AG20443 (cell line): ENCODE data around the gene CBX5.
"Not testable (repeated sequence)": the region's sequence is repeated elsewhere in the genome, so short reads cannot be mapped to it uniquely, and the experiment has no call there.

ENCODE experiments used
- DNase-seq: peaks from one replicate; pipeline ENCODE4 v3.0.0; 2012; ENCODE audit warnings: low spot score, mixed read lengths

Gene CBX5

DNA sequence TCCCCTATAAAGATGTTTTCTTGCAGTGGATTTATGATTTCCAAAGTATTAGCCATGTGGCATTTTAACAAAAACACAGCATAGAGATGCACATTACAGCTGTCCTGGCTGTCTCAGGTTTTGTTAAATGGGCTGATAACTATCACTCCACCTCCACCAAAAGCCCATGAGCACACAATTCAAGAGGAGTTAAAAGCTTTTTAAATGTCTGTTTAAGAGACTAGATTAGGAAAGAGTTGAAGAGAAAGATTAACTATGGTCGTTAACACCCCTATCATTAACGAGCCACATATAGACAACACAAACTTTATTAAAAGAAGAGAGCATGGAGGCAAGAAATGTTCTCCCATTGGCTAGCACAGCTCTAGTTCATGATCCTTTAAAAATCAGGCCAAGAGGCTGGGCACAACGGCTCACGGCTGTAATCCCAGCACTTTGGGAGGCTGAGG is 14.5 kb downstream of the CBX5 start:
- DNase-seq: no peak

DNA sequence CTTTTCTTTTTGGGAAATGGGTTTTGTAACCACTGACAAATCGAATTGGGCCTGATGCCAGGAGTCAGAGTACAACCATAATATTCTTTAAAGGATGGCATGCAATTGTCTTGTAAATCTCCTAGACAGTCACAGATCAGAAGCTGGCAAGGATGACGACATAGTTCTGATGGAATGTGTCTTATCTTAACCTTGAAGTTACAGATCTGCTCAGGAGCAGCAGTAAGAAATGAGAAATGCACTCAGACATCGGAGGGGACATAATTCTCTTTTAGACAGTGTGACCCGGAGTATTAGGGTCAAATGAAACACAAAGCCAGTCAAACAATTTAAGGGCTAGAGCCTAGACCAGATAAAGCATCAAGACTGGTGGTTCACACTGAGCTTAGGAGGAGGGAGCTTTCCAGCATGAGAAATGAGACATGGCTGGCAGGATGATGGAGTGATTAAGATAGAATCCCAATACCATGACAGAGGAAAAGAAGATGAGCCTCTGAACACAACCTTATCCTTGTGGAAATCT is 17.5 kb downstream of the CBX5 start:
- peak; percentile 16 for DNase-seq

DNA sequence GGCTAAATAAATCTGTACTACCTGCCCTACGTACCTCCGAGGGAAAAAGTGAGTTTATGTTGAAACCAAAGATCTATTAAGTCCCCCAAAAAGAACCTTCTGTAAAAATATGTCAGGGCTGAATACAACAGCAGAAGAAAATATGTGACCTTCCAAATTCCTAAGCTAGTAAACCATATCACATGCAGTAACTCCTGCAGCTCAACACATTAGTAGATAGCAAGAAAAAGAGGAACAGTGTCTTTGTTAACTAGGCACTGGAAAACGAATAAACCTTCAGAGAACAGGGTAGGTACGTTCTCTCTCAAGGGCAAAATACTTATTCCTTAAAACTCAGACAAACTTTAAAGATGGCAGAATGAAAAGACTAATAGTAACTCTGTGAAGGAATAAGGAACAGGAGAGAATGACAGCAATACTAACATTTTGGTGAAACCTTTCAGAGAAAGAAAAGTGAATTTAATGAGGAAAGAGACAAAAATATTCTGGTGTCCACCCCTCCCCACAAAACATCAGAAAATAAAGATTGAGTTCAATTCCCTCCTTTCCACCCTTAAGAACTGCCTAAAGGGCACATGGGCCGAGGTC is 18.0 kb downstream of the CBX5 start:
- no peak for DNase-seq

DNA sequence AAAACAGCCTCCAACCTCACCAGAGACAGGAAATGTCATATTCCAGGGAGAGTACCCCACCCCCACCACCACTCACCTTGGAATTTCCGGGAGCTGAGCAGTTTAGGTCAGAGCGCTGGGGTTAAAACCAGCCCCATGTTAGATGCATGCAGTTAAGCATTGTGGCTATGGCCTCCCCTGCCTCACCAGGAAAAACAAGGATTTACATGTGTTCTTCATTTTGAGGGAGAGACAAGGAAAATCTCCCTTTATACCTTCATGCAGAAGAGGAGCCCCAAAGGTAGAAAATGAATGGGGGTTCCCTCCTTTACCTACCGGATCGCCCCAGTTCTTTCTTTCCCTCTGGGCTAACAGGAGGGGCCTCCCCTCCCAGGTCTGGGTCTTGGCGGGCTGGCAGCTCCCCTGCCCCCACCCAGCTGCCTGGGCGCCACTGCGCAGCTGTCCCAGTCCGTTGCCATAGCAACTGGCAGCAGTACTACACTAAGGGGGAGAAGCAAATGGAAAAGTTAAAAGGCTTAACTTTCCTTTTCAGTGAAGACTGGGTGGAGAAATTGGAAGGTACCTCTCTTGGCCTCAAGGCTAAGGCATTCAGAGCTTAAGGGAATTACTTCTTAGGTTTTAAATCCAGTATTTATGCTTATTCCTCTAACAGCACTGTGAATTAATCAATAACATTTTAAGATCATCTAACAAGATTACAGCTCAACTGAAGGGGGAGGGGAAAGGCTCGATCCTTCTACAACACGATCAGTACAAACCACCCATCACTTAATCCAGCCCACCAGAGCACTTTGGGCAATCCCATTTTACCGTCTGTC is 20.5 kb downstream of the CBX5 start:
- DNase-seq: peak; percentile 94

DNA sequence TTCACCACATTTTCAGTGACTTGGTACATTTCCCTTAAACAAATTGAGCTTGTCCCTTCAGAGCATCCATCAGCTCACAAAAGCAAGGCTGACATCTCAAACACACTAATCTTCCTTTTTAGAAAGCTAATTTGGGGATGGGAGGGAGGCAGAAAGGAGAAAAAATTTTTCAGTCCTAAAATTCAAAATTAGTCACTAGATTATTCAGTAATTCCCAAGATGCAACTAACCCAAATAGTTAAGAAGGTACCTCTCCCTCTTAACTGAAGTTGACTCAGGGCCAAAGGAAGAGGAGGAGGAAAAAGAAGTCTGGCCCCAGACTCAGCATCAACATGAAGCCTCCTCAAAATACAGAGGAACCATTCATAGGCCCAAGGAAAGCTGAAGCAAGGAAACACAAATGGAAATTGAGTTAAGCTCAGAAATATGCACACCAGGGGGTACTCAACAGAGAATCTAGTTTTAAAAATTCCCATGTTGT is 21.7 kb downstream of the CBX5 start:
- peak; percentile 25 for DNase-seq

DNA sequence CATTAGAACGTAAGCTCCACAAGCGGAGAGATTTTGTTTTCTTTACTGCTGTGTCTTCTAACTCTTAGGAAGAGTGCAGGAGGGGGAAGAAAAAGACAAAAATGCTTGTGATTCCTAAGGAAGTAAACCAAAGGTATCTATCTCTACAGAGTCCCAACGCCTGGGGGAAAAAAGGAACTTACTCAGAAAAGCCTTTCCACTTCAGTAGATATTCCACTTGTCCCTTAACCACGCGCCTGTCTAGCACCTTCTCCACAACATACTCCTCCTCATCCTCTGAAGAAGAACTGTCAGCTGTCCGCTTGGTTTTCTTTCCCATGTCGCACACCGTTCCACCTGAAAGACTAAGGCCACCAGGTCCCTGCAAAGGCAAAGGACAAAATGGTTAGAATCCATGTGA is 22.6 kb downstream of the CBX5 start:
- no peak for DNase-seq

DNA sequence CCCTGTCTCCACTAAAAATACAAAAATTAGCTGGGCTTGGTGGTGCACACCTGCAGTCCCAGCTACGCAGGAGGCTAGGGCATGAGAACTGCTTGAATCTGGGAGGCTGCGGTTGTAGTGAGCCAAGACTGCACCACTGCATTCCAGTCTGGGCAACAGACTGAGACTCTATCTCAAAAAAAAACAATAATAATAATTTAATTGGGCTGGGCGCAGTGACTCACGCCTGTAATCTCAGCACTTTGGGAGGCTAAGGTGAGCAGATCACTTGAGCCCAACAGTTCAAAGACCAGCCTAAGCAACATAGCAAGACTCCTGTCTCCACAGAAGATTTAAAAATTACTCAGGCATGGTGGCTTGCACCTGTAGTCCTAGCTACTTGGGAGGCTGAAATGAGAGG is 26.7 kb downstream of the CBX5 start:
- no peak for DNase-seq

DNA sequence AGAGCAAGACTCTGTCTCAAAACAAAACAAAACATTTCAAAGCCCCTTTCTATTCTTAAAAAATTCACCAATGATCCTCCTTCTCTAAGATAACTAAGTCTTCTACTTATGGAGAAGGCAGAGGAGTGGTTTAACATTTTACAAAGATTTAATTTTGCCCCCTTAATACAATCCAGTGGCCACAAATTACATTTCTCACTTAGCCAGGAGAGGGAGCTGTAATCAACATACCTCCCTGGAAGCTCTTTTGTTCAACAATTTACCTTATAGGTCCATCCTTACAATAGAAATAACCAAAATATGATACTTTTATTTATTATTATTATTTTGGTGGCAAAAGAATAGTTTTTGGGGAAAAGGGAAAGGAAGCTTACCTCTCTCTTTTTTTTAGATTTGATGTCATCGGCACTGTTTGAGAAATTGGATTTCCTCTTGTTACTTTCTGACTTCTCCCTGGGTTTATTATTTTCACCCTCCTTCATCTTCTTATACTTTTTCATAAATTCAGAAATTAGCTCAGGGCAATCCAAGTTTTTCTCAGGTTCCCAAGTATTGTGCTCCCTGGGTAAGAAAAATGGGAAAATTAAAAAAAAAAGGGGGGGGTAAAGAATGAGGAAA is 28.1 kb downstream of the CBX5 start:
- peak; percentile 66 for DNase-seq

DNA sequence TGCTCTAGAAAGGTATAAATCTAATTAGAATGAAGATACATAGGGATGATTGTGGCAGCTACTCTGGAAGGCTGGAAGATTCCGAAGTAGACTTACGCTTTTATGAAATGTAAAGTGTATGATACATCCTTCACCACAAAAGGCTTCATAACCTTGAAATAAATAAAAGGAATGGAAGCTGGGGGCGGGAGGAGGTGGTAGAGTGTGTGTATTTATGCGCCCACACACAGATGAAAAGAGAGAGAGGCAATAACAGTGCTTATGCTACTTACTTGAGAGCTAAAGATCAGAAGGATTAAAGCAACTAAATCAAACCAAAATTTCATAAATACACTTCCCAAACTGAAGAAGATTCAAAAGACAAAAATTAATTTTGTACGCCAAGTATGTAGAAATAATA is 30.4 kb downstream of the CBX5 start:
- no peak for DNase-seq

DNA sequence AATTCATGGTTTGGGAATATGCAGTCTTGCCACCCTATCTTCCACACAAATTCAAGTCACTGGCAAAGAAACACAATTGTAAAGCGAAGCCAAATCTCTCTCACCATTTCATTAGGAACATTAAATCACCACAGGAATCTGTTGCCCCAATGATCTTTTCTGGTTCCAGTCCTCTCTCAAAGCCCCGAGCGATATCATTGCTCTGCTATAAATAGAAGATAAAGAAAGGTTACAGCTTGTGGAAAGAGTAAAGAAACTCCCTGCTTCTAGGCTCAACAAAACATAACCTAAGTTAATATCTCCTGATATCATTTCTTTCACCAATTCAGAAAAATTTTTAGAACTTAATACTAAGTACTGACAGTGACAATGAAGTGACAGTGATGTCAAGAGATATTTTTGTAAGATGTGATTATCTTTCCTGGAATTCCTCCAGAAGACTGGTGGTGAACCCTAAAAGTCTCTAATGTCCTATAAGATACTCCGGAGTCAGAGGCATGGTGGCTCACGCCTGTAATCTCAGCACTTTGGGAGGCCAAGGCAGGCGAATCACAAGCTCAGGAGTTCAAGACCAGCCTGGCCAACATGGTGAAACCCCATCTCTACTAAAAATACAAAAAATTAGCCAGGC is 33.8 kb downstream of the CBX5 start:
- no peak for DNase-seq

DNA sequence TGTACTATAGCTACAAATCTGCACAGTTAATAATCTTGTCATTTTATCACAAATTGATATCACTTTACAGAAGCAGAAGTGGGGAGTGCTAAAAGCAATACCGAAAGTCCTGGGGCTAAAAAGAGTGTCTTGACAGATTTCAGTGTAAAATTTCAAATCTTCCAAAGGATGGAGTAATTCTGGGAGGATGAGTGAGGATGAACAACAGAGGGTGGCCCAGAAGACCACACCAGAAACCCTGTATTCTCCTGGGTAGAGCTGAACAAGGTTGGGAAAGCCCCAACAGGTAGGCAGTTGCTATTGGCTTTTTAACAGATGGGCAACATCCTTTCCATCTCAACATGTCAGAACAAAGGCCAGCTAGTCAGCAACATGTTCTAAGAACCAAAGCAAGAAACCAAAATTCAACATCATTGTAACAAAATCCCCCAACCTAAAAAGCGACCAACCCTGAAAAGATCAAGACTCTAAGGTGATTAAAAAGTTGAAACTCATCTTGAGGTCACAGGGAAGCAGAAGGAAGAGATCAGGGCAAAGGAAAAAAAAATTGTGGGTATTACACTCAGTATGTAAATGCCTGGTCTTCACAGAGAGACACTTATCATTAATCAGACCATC is 38.8 kb downstream of the CBX5 start:
- DNase-seq: no peak

DNA sequence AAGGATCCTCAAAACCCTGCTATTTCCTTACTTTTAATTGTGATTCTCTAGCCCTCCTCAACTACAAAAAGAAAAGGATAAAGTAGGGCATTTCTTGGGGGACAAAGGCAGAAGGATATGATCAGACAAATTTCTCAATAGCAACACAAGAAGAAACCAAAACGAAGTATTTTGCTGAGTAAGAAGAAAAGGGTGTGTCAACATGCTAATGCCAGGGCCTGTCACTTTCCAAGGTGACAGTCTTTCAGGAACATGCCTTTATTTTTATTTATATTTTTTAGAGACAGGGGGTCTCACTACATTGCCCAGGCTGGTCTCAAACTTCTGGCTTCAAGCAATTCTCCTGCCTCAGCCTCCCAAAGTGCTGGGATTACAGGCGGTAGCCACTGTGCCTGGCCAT is 39.8 kb downstream of the CBX5 start:
- no peak for DNase-seq

DNA sequence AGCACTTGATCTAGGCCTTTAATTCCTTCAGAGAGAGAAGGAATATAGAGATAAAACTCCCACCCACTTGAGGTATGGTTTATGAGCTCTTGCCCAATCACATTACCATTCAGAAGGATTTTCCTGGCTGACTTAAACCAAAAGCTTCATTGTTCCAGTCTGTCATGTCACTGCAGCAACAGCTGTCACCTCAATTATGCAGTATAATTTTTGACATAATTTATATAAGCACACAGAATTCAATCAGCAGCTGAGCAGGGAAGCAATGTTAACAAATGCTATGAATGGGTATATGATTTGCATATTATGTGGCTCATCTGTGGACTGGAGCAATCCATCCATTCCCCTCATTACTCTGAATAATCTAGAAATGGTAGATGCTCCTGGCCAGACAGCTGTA is 40.3 kb downstream of the CBX5 start:
- DNase-seq: no peak

DNA sequence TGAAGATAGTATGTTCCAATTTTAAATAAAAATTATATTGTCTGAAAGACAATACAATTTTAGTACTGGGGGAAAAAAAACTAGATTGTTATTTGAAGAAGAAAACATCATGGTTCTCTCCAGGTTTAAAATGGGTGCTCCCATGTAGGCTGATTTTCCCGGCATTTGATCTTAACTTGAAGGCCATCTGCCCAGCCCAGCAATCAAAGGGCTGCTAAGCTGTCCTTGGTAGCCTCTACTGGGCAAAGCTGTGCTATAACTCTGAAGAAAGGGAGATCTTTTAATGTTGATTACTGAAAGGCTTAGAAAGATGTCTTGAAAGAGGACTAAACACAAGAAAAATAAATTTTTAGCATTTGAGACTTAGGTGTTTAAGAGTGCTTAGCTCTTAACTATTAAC is 41.4 kb downstream of the CBX5 start:
- no peak for DNase-seq

DNA sequence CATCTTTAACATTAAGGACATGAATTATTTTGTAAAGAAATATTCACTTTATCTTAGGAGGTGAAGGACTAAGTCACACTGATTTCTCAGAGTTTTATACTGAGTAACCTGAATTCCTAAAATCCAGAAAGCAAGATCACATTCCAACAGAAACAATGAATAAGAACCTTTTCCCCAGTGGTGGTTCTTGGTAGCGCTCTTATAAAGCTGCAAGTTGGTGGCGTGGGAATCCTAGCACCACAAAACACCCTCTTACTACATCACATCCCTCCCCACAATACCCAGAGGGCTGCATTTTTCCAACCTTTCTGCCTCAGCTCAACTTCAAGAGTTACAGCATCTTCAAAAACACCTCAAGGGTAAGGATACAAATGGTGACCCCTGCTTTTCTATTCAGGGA is 47.1 kb downstream of the CBX5 start:
- DNase-seq: peak; percentile 29

DNA sequence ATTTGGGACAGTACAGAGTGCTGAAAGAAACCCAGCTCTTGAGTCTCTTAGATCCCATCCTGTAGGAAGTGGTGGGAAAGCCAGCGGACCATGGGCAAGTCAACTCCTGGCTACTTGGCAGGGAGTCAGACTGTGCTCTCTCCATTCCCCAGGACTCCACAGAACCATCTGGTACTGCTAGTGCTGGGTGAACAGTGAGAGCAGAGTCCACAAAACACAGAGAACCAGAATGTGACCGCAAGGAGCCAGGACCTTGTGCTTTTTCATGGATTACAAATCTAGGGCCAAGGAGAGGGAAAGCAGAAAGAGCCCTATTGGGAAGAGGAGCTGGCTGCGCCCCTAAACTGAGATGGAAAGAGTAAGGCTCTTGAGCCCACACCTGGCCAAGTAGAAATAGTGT is 48.7 kb downstream of the CBX5 start:
- not testable (repeated sequence) for DNase-seq

DNA sequence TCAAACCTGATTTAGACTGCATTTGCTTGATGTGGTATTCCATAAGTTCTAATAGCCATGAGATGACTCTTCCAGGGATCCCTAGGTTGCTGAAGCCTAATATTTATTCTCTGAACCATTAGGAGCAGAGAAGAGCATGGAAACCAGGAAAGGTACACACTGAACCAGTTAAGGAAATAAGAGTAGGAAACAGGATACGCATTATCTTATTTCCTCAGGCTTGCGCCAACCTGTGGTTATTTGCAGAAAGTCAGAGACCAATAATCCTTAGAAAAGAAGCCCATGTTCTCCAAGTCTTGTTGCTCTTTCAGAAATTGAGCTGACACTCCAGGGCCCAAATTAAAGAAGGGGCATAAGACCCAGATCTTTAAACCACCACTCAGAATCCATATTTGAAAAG is 49.4 kb downstream of the CBX5 start:
- DNase-seq: no peak

DNA sequence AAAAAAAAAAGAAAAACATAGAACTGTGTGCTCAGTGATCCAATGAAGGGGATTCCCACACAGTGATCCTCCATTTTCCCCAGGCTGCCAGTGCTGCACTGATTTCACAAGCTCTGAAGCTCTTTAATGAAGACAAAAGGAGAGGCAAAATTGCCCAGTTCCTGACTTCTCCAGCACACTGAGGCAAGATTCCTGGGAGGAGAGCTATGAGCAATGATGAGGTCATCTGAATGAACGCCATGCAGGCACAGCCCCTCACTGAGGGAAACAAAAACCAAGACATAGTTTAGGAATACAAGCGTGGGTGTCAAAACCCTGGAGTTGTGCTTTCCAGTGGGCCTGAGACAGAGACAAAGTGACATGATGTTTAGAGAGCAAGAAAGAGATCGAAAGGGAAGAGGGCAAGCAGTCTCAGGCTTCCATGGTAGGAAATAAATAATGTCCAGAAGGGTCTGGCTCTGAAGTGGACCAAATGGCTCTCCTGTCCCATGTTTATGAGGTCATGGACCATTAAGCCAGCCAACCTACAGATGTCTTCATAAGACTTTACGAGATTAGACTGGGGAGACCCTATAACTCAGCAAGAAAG is 50.2 kb downstream of the CBX5 start:
- DNase-seq: peak; percentile 91

DNA sequence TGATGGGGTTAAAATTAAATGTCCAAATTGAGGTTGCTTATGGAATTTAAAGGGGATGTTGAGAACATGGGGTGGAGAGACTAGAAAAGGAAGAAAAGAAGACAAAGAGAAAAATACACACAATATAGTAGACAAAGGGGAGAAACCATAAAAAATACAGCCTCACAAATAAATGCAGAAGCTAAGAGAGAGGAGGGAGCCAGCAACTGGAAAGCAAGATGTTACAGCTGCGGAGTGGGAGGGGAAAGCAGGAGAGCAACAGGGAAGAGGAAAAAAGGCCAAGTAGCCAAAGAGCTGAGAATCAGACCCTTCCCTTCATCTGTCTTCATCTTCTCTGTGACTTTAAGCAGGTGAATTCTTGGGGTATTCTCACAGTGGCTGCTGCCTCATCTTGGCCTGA is 51.5 kb downstream of the CBX5 start:
- DNase-seq: no peak

DNA sequence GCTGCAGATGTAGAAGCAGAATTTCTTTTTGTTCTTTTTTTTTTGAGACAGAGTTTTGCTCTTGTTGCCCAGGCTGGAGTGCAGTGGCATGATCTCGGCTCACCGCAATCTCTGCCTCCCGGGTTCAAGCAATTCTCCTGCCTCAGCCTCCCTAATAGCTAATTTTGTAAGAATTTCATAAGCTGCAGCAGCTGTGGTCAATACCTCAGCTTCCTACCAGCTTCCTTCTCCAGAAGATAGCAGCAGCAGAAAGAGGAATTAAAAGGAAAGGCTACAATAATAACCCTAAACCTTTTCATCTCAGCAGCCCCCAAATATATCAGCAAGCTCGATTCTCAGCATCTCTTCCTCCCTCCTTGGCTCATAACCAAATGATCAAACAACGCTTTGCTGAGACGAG is 52.0 kb downstream of the CBX5 start:
- DNase-seq: not testable (repeated sequence)

DNA sequence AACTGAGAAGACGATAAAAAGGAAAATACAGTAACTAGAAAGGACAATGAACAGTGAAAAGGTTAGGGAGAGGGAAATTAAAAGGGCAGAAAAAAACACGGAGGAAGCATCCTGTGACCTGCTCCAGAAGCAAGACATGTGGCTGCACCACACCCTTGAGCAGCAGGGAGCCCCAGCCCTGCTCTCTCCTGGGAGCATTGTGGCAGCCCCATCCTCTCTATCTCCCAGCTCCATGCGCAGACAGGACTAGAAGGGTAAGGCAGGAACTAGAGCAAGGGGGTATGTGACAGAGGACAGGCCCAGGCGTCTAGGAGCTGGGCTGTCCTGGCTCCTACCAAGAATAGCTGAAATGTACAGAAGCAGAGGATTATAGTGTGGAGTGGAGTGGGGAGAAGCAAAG is 52.5 kb downstream of the CBX5 start:
- DNase-seq: no peak

DNA sequence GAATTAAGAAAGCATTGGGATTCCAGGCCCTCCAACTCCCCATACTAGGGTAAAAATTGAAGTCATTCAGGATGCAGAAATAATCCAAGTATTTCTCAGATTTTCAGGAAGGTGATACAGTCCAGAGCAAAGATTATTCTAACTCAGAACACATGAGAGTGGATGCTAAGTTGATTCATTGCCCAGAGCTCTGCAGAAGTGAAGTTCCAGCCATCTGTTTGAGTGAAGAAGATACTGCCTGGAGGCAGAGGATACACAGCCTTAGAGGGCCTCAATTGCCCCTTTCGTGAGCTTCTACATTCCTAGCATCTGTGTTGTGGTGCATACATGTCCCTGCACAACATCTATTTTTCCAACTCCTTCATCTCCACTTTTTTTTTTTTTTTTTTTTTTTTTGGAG is 54.3 kb downstream of the CBX5 start:
- peak; percentile 21 for DNase-seq
